K562 (cell line): ENCODE data around the gene ZNF484. TPM values are rescaled to one million over a fixed set of nuclear protein-coding genes. Genes with fewer than 3 reads are reported as not detected.

Experiments
- BRCA1 ChIP-seq, 2 experiments: fragments of 450-650 bp in 1 of 2; sonication (generic) in 1 of 2; formaldehyde crosslinking in 1 of 2; IDR thresholded peaks; 2 replicates each; pipeline versions ENCODE4 v1.5.0 to v1.6.1; 2017 to 2020; ENCODE audit warnings: mild to moderate bottlenecking in 1 of 2, missing genetic modification reagents in 1 of 2
- IRF2 ChIP-seq: sonication (generic); formaldehyde crosslinking; IDR thresholded peaks from 2 replicates; pipeline ENCODE4 v1.8.1; 2022; ENCODE audit warnings: mild to moderate bottlenecking, missing genetic modification reagents
- MBD2 ChIP-seq: sonication (generic); IDR thresholded peaks from 2 replicates; pipeline ENCODE4 v1.6.1; 2016; ENCODE audit warnings: low read depth, borderline replicate concordance
- PML ChIP-seq: IDR thresholded peaks from 2 replicates; pipeline ENCODE4 v1.6.1; 2012; ENCODE audit warnings: low read length, inconsistent platforms
- RBM17 ChIP-seq: fragments of 200-400 bp; formaldehyde crosslinking; IDR thresholded peaks from 2 replicates; pipeline ENCODE4 v1.6.1; 2017; ENCODE audit warnings: low read depth, mild to moderate bottlenecking, low read length, borderline replicate concordance
- RNF2 ChIP-seq: sonication (generic); IDR thresholded peaks from 2 replicates; pipeline ENCODE4 v1.6.1; 2016
- SREBF2 ChIP-seq: sonication (generic); formaldehyde crosslinking; IDR thresholded peaks from 2 replicates; pipeline ENCODE4 v1.4.0; 2020; ENCODE audit warnings: mild to moderate bottlenecking, missing genetic modification reagents
- ZNF41 ChIP-seq: fragments of 250-450 bp; sonication (Bioruptor Pico); conservative IDR thresholded peaks from 2 replicates; pipeline ENCODE4 v1.4.0; 2020; ENCODE audit warnings: mild to moderate bottlenecking
- ZZZ3 ChIP-seq: fragments of 450-650 bp; IDR thresholded peaks from 2 replicates; pipeline ENCODE4 v1.6.1; 2016; ENCODE audit warnings: antibody characterized with exemption, mild to moderate bottlenecking, moderate library complexity
- polyA plus RNA-seq, 8 experiments: library from polyadenylated mRNA; depleted of rRNA in 4 of 8; stranded (reverse) in 5 of 8; unstranded in 3 of 8; fragments of >200 nt; fragmentation: Nextera tagmentation in 2 of 8; fragmentation: Illumina TruSeq in 1 of 8; extraction: Ambion mirVana in 2 of 8; extraction: Trizol in 1 of 8; gene quantifications; 2 replicates each; pipeline versions ENCODE4 v1.2.1 to v1.2.3, GENCODE V29; 2011 to 2014; ENCODE audit warnings: inconsistent platforms in 1 of 8, missing spikeins in 1 of 8
- total RNA-seq, 7 experiments: library from RNA; depleted of rRNA in 6 of 7; stranded (reverse); fragments of >200 nt in 6 of 7; fragmentation: Illumina TruSeq in 2 of 7; extraction: Trizol in 2 of 7; gene quantifications; 2 replicates each; pipeline versions ENCODE4 v1.2.1 to v1.2.3, GENCODE V29; 2011 to 2021; ENCODE audit warnings: low replicate concordance in 1 of 7
- TF ChIP-seq, protein P1 (sequence below), 2 experiments: fragments of 200-800 bp in 1 of 2; sonication (Bioruptor generic) in 1 of 2; sonication (generic) in 1 of 2; formaldehyde crosslinking in 1 of 2; IDR thresholded peaks in 1 of 2; conservative IDR thresholded peaks in 1 of 2; 2 replicates each; pipeline versions ENCODE4 v1.5.0 to v1.6.1; 2016 to 2020; ENCODE audit warnings: missing compliant biosample characterization in 1 of 2, missing genetic modification characterization in 1 of 2, missing genetic modification reagents in 1 of 2
- TF ChIP-seq, protein P2 (sequence below): fragments of 450-650 bp; formaldehyde crosslinking; IDR thresholded peaks from 2 replicates; pipeline ENCODE4 v1.4.0; 2020; ENCODE audit warnings: mild to moderate bottlenecking, moderate library complexity
- TF ChIP-seq, protein P3 (sequence below): fragments of 450-650 bp; IDR thresholded peaks from 2 replicates; pipeline ENCODE4 v1.6.1; 2016; ENCODE audit warnings: mild to moderate bottlenecking, moderate library complexity

The ZNF484 gene
- total and polyA plus RNA-seq, 9 of the 15 experiments (the other 6 are each of a cell fraction or from before 2014, with no cell fraction given) = 1.1 to 5.8 (median 2.5) TPM

DNA sequence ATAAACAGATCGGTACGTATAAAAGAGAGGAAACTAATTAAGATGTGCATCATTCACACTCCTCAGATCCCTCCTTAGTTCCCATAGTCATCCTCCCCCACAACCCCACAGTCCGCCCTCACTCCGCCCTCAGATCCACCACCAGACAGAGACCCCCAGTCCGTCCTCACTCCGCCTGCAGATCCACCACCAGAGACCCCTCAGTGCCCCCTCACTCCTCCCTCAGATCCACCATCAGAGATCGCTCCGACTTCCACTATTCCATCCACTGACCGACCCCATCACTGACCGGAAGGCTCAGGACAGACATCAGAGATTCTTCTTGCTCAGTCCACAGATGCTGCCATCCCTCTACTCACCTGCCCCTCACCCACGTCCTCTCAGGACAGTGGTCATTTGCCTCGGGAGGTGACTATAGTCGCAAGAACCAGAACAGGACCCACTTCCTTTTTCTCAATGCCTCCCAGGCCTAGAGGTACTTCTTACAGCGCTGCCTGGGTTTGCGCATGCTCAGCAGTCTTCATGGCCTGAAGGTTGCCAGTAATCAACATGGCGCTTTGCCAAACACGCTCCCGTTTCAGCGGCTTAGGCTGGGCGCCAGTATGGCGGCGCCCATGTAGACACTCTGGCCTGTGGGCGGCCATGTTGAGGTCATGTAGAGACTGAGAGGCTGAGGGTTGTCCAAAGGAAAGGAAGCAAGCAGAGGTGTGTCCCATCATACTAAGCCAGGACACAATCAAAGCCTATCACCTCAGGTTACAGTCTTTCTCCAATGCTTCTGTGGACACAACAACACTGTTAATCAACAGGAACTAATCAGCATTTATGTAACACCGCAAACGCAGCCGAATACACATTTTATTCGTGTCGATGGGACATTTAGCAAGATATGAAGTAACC is at the start of gene ZNF484 (continued):
- TF ChIP-seq RBM17 (no peak), SREBF2 (CRISPR knock-in tag) (no peak), ZZZ3 (no peak), RNF2 (no peak), ZNF41 (CRISPR knock-in tag) (no peak), PML (peak; percentile 62; the same call in 1 of the 2 replicates), BRCA1 (IDR thresholded peaks at IDR 0.05) (no peak), BRCA1 (CRISPR knock-in tag; IDR thresholded peaks at IDR 0.05) (no peak), IRF2 (no peak), MBD2 (peak; percentile 76)
- TF ChIP-seq, protein P1, sequence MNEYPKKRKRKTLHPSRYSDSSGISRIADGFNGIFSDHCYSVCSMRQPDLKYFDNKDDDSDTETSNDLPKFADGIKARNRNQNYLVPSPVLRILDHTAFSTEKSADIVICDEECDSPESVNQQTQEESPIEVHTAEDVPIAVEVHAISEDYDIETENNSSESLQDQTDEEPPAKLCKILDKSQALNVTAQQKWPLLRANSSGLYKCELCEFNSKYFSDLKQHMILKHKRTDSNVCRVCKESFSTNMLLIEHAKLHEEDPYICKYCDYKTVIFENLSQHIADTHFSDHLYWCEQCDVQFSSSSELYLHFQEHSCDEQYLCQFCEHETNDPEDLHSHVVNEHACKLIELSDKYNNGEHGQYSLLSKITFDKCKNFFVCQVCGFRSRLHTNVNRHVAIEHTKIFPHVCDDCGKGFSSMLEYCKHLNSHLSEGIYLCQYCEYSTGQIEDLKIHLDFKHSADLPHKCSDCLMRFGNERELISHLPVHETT (CRISPR knock-in tag; conservative IDR thresholded peaks at IDR 0.05 in 1 of 2, IDR thresholded peaks at IDR 0.05 in 1 of 2) = peak in 1 of 2 experiments; percentile 92; a peak in 2 of 4 replicates
- TF ChIP-seq, protein P2, sequence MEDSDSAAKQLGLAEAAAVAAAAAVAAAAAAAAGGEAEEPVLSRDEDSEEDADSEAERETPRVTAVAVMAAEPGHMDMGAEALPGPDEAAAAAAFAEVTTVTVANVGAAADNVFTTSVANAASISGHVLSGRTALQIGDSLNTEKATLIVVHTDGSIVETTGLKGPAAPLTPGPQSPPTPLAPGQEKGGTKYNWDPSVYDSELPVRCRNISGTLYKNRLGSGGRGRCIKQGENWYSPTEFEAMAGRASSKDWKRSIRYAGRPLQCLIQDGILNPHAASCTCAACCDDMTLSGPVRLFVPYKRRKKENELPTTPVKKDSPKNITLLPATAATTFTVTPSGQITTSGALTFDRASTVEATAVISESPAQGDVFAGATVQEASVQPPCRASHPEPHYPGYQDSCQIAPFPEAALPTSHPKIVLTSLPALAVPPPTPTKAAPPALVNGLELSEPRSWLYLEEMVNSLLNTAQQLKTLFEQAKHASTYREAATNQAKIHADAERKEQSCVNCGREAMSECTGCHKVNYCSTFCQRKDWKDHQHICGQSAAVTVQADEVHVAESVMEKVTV (CRISPR knock-in tag) = no peak
- TF ChIP-seq, protein P3, sequence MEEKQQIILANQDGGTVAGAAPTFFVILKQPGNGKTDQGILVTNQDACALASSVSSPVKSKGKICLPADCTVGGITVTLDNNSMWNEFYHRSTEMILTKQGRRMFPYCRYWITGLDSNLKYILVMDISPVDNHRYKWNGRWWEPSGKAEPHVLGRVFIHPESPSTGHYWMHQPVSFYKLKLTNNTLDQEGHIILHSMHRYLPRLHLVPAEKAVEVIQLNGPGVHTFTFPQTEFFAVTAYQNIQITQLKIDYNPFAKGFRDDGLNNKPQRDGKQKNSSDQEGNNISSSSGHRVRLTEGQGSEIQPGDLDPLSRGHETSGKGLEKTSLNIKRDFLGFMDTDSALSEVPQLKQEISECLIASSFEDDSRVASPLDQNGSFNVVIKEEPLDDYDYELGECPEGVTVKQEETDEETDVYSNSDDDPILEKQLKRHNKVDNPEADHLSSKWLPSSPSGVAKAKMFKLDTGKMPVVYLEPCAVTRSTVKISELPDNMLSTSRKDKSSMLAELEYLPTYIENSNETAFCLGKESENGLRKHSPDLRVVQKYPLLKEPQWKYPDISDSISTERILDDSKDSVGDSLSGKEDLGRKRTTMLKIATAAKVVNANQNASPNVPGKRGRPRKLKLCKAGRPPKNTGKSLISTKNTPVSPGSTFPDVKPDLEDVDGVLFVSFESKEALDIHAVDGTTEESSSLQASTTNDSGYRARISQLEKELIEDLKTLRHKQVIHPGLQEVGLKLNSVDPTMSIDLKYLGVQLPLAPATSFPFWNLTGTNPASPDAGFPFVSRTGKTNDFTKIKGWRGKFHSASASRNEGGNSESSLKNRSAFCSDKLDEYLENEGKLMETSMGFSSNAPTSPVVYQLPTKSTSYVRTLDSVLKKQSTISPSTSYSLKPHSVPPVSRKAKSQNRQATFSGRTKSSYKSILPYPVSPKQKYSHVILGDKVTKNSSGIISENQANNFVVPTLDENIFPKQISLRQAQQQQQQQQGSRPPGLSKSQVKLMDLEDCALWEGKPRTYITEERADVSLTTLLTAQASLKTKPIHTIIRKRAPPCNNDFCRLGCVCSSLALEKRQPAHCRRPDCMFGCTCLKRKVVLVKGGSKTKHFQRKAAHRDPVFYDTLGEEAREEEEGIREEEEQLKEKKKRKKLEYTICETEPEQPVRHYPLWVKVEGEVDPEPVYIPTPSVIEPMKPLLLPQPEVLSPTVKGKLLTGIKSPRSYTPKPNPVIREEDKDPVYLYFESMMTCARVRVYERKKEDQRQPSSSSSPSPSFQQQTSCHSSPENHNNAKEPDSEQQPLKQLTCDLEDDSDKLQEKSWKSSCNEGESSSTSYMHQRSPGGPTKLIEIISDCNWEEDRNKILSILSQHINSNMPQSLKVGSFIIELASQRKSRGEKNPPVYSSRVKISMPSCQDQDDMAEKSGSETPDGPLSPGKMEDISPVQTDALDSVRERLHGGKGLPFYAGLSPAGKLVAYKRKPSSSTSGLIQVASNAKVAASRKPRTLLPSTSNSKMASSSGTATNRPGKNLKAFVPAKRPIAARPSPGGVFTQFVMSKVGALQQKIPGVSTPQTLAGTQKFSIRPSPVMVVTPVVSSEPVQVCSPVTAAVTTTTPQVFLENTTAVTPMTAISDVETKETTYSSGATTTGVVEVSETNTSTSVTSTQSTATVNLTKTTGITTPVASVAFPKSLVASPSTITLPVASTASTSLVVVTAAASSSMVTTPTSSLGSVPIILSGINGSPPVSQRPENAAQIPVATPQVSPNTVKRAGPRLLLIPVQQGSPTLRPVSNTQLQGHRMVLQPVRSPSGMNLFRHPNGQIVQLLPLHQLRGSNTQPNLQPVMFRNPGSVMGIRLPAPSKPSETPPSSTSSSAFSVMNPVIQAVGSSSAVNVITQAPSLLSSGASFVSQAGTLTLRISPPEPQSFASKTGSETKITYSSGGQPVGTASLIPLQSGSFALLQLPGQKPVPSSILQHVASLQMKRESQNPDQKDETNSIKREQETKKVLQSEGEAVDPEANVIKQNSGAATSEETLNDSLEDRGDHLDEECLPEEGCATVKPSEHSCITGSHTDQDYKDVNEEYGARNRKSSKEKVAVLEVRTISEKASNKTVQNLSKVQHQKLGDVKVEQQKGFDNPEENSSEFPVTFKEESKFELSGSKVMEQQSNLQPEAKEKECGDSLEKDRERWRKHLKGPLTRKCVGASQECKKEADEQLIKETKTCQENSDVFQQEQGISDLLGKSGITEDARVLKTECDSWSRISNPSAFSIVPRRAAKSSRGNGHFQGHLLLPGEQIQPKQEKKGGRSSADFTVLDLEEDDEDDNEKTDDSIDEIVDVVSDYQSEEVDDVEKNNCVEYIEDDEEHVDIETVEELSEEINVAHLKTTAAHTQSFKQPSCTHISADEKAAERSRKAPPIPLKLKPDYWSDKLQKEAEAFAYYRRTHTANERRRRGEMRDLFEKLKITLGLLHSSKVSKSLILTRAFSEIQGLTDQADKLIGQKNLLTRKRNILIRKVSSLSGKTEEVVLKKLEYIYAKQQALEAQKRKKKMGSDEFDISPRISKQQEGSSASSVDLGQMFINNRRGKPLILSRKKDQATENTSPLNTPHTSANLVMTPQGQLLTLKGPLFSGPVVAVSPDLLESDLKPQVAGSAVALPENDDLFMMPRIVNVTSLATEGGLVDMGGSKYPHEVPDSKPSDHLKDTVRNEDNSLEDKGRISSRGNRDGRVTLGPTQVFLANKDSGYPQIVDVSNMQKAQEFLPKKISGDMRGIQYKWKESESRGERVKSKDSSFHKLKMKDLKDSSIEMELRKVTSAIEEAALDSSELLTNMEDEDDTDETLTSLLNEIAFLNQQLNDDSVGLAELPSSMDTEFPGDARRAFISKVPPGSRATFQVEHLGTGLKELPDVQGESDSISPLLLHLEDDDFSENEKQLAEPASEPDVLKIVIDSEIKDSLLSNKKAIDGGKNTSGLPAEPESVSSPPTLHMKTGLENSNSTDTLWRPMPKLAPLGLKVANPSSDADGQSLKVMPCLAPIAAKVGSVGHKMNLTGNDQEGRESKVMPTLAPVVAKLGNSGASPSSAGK = peak; percentile 65
